Natural killer cell (primary cell): ENCODE results near the gene BASP1. TPM values are rescaled to one million over a fixed set of nuclear protein-coding genes. Genes with fewer than 3 reads are reported as not detected.
A peak's percentile ranks its signal among the peaks of the same experiment; 100 is the strongest.
"Not testable (repeated sequence)": the region's sequence is repeated elsewhere in the genome, so short reads cannot be mapped to it uniquely, and the experiment has no call there.

Source experiments
- ATAC-seq, 3 donors: fragments of 150-1000 bp in 2 of 3; fragments of 200-7000 bp in 1 of 3; cut with Tn5 transposase; 1 replicate in 1 of 3; 2 replicates in 2 of 3; pipeline ENCODE4 v1.10.0; 2021; ENCODE audit warnings: mild to moderate bottlenecking in 2 of 3, moderate library complexity in 2 of 3
- DNase-seq, 2 donors: peaks; one replicate each; pipeline versions ENCODE4 v3.0.0 to v3.0.0-alpha.2; 2013 to 2021; ENCODE audit warnings: mixed read lengths in 1 of 2
- H3K27ac ChIP-seq: one replicate; pipeline ENCODE4 v1.5.1; 2013; ENCODE audit warnings: mild to moderate bottlenecking, low read length
- H3K27me3 ChIP-seq: one replicate; pipeline ENCODE4 v1.6.1; 2013; ENCODE audit warnings: low read length; ENCODE audit not compliant: control insufficient read depth, insufficient read depth
- H3K36me3 ChIP-seq: one replicate; pipeline ENCODE4 v1.6.1; 2013; ENCODE audit warnings: low read length; ENCODE audit not compliant: control insufficient read depth, insufficient read depth
- H3K4me1 ChIP-seq: one replicate; pipeline ENCODE4 v1.6.1; 2013; ENCODE audit warnings: low read length; ENCODE audit not compliant: control insufficient read depth, insufficient read depth
- H3K4me3 ChIP-seq: one replicate; pipeline ENCODE4 v1.5.1; 2013; ENCODE audit warnings: low read length
- H3K9me3 ChIP-seq: one replicate; pipeline ENCODE4 v1.6.1; 2013; ENCODE audit warnings: low read length; ENCODE audit not compliant: control insufficient read depth, insufficient read depth
- H3K27ac Mint-ChIP-seq, 2 donors: one replicate each; pipeline ENCODE4 v1.8.0; 2022; ENCODE audit warnings: mild to moderate bottlenecking in 2 of 2, mixed read lengths in 2 of 2, moderate library complexity in 1 of 2
- H3K27me3 Mint-ChIP-seq, 2 donors: one replicate each; pipeline ENCODE4 v1.8.0; 2022; ENCODE audit warnings: low read depth in 2 of 2, mixed read lengths in 2 of 2
- H3K36me3 Mint-ChIP-seq: one replicate; pipeline ENCODE4 v1.8.0; 2022; ENCODE audit warnings: mixed read lengths
- H3K4me1 Mint-ChIP-seq, 2 donors: one replicate each; pipeline ENCODE4 v1.8.0; 2022; ENCODE audit warnings: mixed read lengths in 2 of 2
- H3K4me3 Mint-ChIP-seq: one replicate; pipeline ENCODE4 v1.8.0; 2022; ENCODE audit warnings: mild to moderate bottlenecking, moderate library complexity, mixed read lengths
- H3K9me3 Mint-ChIP-seq, 2 donors: one replicate each; pipeline ENCODE4 v1.8.0; 2022; ENCODE audit warnings: mixed read lengths in 2 of 2
- CTCF ChIP-seq: fragments of 200-600 bp; IDR thresholded peaks from one replicate; pipeline ENCODE4 v1.8.0; 2022; ENCODE audit warnings: antibody characterized with exemption
- WGBS: methylation state at CpG from one replicate; pipeline ENCODE4 v1.1.7; 2013; ENCODE audit warnings: missing lambda C conversion rate; ENCODE audit not compliant: insufficient coverage; 5-methylcytosine and 5-hydroxymethylcytosine counted together
- intact Hi-C: fragments of 100-400 bp; cut with micrococcal nuclease; formaldehyde crosslinking; loops from one replicate; pipeline ENCODE4 v1.14.2; 2022
- total RNA-seq, 4 donors: library from RNA; stranded (reverse); fragments of 120-200 nt in 1 of 4; gene quantifications; one replicate each; pipeline versions ENCODE4 v1.2.3 to v1.2.4, GENCODE V29; 2013 to 2022

The BASP1 gene
- total RNA-seq, 3 donors from 2014 or later (not counting 1 experiment from before 2014, with no cell fraction given): 1.3 to 10.7 (median 2.5) TPM

- no peak overlapping the region for H3K4me3 ChIP-seq
- intact Hi-C loops: no loop called here
- no peaks in the 10 kb centered on the region for H3K9me3 ChIP-seq
- TF ChIP-seq CTCF: peak; percentile 43
- no peaks in the 10 kb centered on the region for H3K27me3 ChIP-seq
- Mint-ChIP-seq H3K27ac (no peak overlapping the region), H3K9me3 (peaks cover 0 to 3% of the 10 kb centered on the region in 2 donors), H3K4me1 (no peaks in the 10 kb centered on the region), H3K4me3 (no peak overlapping the region), H3K27me3 (peaks cover 0 to 4% of the 10 kb centered on the region in 2 donors), H3K36me3 (no peaks in the 10 kb centered on the region)
- no peak for ATAC-seq
- H3K36me3 ChIP-seq: no peaks in the 10 kb centered on the region
- WGBS: 38% methylated on average over 13 of the region's 13 CpGs
- H3K27ac ChIP-seq: no peak overlapping the region
- H3K4me1 ChIP-seq: no peaks in the 10 kb centered on the region
- DNase-seq: peak; percentile 20 to 65
Observed at GRCh38 chr5:17189381-17190036, 27.9 kb upstream of the BASP1 start.

GRCh38 chr5:17190242-17190778 is 27.1 kb upstream of the BASP1 start:
- TF ChIP-seq CTCF: no peak
- DNase-seq: peak in 1 of 2 donors; percentile 38
- intact Hi-C loops: no loop called here

GRCh38 chr5:17190799-17191391 is 26.5 kb upstream of the BASP1 start:
- no peak for DNase-seq
- no peak overlapping the region for H3K4me3 Mint-ChIP-seq
- Histone ChIP-seq H3K4me3 (no peak overlapping the region), H3K36me3 (no peaks in the 10 kb centered on the region), H3K4me1 (no peaks in the 10 kb centered on the region), H3K27ac (no peak overlapping the region), H3K9me3 (no peaks in the 10 kb centered on the region), H3K27me3 (no peaks in the 10 kb centered on the region)
- ATAC-seq: no peak
- intact Hi-C loops: no loop called here
- no peaks in the 10 kb centered on the region for H3K36me3 Mint-ChIP-seq
- TF ChIP-seq CTCF: no peak
- H3K27me3 Mint-ChIP-seq: peaks cover 0 to 4% of the 10 kb centered on the region in 2 donors
- no peak overlapping the region for H3K27ac Mint-ChIP-seq
- 57% methylated on average over 7 of the region's 7 CpGs for WGBS
- H3K9me3 Mint-ChIP-seq: peaks cover 0 to 3% of the 10 kb centered on the region in 2 donors
- H3K4me1 Mint-ChIP-seq: no peaks in the 10 kb centered on the region

More at GRCh38 chr5:17190242-17190778, 27.1 kb upstream of the BASP1 start:
- Mint-ChIP-seq H3K36me3 (no peaks in the 10 kb centered on the region), H3K9me3 (peaks cover 0 to 3% of the 10 kb centered on the region in 2 donors), H3K27ac (no peak overlapping the region), H3K4me1 (no peaks in the 10 kb centered on the region), H3K27me3 (peaks cover 0 to 4% of the 10 kb centered on the region in 2 donors), H3K4me3 (no peak overlapping the region)
- no peak for ATAC-seq
- Histone ChIP-seq H3K27ac (no peak overlapping the region), H3K36me3 (no peaks in the 10 kb centered on the region), H3K4me1 (no peaks in the 10 kb centered on the region), H3K9me3 (no peaks in the 10 kb centered on the region), H3K27me3 (no peaks in the 10 kb centered on the region), H3K4me3 (no peak overlapping the region)
- WGBS: 10% methylated on average over 4 of the region's 4 CpGs

- H3K4me3 Mint-ChIP-seq, H3K36me3 ChIP-seq, H3K27me3 ChIP-seq, H3K4me1 ChIP-seq, H3K27me3 Mint-ChIP-seq, DNase-seq, ATAC-seq, H3K27ac Mint-ChIP-seq, H3K4me3 ChIP-seq, H3K9me3 ChIP-seq, H3K9me3 Mint-ChIP-seq, H3K4me1 Mint-ChIP-seq, H3K36me3 Mint-ChIP-seq, H3K27ac ChIP-seq, intact Hi-C loops: not testable (repeated sequence)
- WGBS: 90% methylated on average over 8 of the region's 10 CpGs
Observed at GRCh38 chr5:17191574-17191973, 25.9 kb upstream of the BASP1 start.
